DND-41 (cell line): ENCODE data around the gene ST3GAL6.

Experiments
- ATAC-seq: fragments of 200-7000 bp; cut with Tn5 transposase; 3 replicates; pipeline ENCODE4 v1.9.1; 2021; ENCODE audit warnings: low read depth; ENCODE audit not compliant: insufficient read depth
- DNase-seq: peaks from one replicate; pipeline ENCODE4 v3.0.0-alpha.2; 2020
- H2AFZ ChIP-seq: 2 replicates; pipeline ENCODE4 v1.6.0; 2012; ENCODE audit warnings: low read depth, low read length
- H3K27ac ChIP-seq: 2 replicates; pipeline ENCODE4 v1.5.1; 2012; ENCODE audit warnings: low read length, inconsistent platforms
- H3K27me3 ChIP-seq: fragments of 200-600 bp; sonication (generic); 2 replicates; pipeline ENCODE4 v1.6.0; 2012; ENCODE audit warnings: low read length, mild to moderate bottlenecking, inconsistent platforms; ENCODE audit not compliant: insufficient read depth, poor library complexity
- H3K36me3 ChIP-seq: 2 replicates; pipeline ENCODE4 v1.5.1; 2012; ENCODE audit warnings: low read length, inconsistent platforms; ENCODE audit not compliant: insufficient read depth
- H3K4me1 ChIP-seq: 2 replicates; pipeline ENCODE4 v1.5.1; 2012; ENCODE audit warnings: mild to moderate bottlenecking, low read length; ENCODE audit not compliant: insufficient read depth
- H3K4me2 ChIP-seq: 2 replicates; pipeline ENCODE4 v1.6.0; 2012; ENCODE audit warnings: mild to moderate bottlenecking, moderate library complexity, low read length, inconsistent platforms; ENCODE audit not compliant: insufficient read depth
- H3K4me3 ChIP-seq, 2 experiments: fragments of 200-600 bp in 1 of 2; shearing (Covaris generic) in 1 of 2; 2 replicates each; pipeline ENCODE4 v1.5.1; 2012 to 2016; ENCODE audit warnings: inconsistent platforms in 2 of 2, low read length in 2 of 2, mild to moderate bottlenecking in 2 of 2, low read depth in 1 of 2, moderate library complexity in 1 of 2
- H3K79me2 ChIP-seq: 2 replicates; pipeline ENCODE4 v1.6.0; 2012; ENCODE audit warnings: low read length, inconsistent platforms; ENCODE audit not compliant: insufficient read depth
- H3K9ac ChIP-seq: 2 replicates; pipeline ENCODE4 v1.6.0; 2012; ENCODE audit warnings: low read depth, mild to moderate bottlenecking, inconsistent platforms, low read length, moderate library complexity
- H3K9me3 ChIP-seq: 2 replicates; pipeline ENCODE4 v1.5.1; 2012; ENCODE audit warnings: low read length, moderate library complexity, mild to moderate bottlenecking, inconsistent platforms; ENCODE audit not compliant: insufficient read depth, severe bottlenecking
- H4K20me1 ChIP-seq: 2 replicates; pipeline ENCODE4 v1.6.0; 2012; ENCODE audit warnings: low read length; ENCODE audit not compliant: insufficient read depth
- CTCF ChIP-seq: IDR thresholded peaks from 2 replicates; pipeline ENCODE4 v1.5.1; 2012; ENCODE audit warnings: borderline replicate concordance, low read length, moderate library complexity, mild to moderate bottlenecking; ENCODE audit not compliant: poor library complexity, severe bottlenecking; ENCODE audit errors: extremely low read depth
- EZH2 ChIP-seq: IDR thresholded peaks from 3 replicates; pipeline ENCODE4 v1.6.1; 2012; ENCODE audit warnings: borderline replicate concordance, low read depth, mild to moderate bottlenecking, moderate library complexity, low read length, inconsistent platforms; ENCODE audit not compliant: severe bottlenecking

The ST3GAL6 gene

GRCh38 chr3:98776140-98776493 is 13.0 kb downstream of the ST3GAL6 start:
- H3K9me3 ChIP-seq: no peaks in the 10 kb centered on the region
- peaks cover 27% of the 10 kb centered on the region for H3K36me3 ChIP-seq
- no peaks in the 10 kb centered on the region for H3K4me1 ChIP-seq
- TF ChIP-seq EZH2 (no peak), CTCF (no peak)
- ATAC-seq (no peak), DNase-seq (no peak)
- H3K9ac ChIP-seq: no peak overlapping the region
- no peak overlapping the region for H3K27ac ChIP-seq
- no peak overlapping the region for H3K4me3 ChIP-seq
- no peaks in the 10 kb centered on the region for H3K79me2 ChIP-seq
- H2AFZ ChIP-seq: no peak overlapping the region
- H4K20me1 ChIP-seq: no peaks in the 10 kb centered on the region
- no peak overlapping the region for H3K4me2 ChIP-seq
- no peaks in the 10 kb centered on the region for H3K27me3 ChIP-seq

GRCh38 chr3:98777286-98777685 is 14.1 kb downstream of the ST3GAL6 start:
- Histone ChIP-seq H4K20me1 (no peaks in the 10 kb centered on the region), H3K36me3 (peaks cover 27% of the 10 kb centered on the region), H3K4me2 (no peak overlapping the region), H2AFZ (no peak overlapping the region), H3K79me2 (no peaks in the 10 kb centered on the region), H3K27ac (no peak overlapping the region), H3K4me3 (no peak overlapping the region), H3K27me3 (no peaks in the 10 kb centered on the region), H3K4me1 (no peaks in the 10 kb centered on the region), H3K9me3 (no peaks in the 10 kb centered on the region), H3K9ac (no peak overlapping the region)
- TF ChIP-seq CTCF (no peak), EZH2 (no peak)
- DNase-seq: no peak
- no peak for ATAC-seq

GRCh38 chr3:98777801-98778220 is 14.7 kb downstream of the ST3GAL6 start:
- Histone ChIP-seq H3K79me2 (no peaks in the 10 kb centered on the region), H3K4me3 (no peak overlapping the region), H3K9ac (no peak overlapping the region), H2AFZ (no peak overlapping the region), H3K4me1 (no peaks in the 10 kb centered on the region), H3K36me3 (peaks cover 27% of the 10 kb centered on the region), H3K27me3 (no peaks in the 10 kb centered on the region), H4K20me1 (no peaks in the 10 kb centered on the region), H3K9me3 (no peaks in the 10 kb centered on the region), H3K4me2 (no peak overlapping the region), H3K27ac (no peak overlapping the region)
- ATAC-seq (no peak), DNase-seq (no peak)
- TF ChIP-seq CTCF: no peak
- no peak for TF ChIP-seq EZH2

- Histone ChIP-seq H3K36me3 (peaks cover 27% of the 10 kb centered on the region), H2AFZ (no peak overlapping the region), H4K20me1 (no peaks in the 10 kb centered on the region), H3K4me2 (no peak overlapping the region), H3K79me2 (no peaks in the 10 kb centered on the region), H3K27me3 (no peaks in the 10 kb centered on the region), H3K4me1 (no peaks in the 10 kb centered on the region), H3K27ac (no peak overlapping the region), H3K4me3 (no peak overlapping the region), H3K9ac (no peak overlapping the region), H3K9me3 (no peaks in the 10 kb centered on the region)
- no peak for DNase-seq
- no peak for ATAC-seq
- TF ChIP-seq EZH2 (no peak), CTCF (no peak)
Measured at GRCh38 chr3:98778383-98778782, 15.2 kb downstream of the ST3GAL6 start.
